Stomach smooth muscle (tissue), 2 donors: Measurements from ENCODE around the gene FGA.

Experiments used
- H3K27ac ChIP-seq: one replicate; pipeline ENCODE4 v1.7.0; 2013; ENCODE audit warnings: mild to moderate bottlenecking, low read length, inconsistent platforms
- H3K27me3 ChIP-seq, 2 donors: one replicate each; pipeline ENCODE4 v1.7.0; 2013; ENCODE audit warnings: low read length in 2 of 2; ENCODE audit not compliant: insufficient read depth in 2 of 2, control insufficient read depth in 1 of 2
- H3K36me3 ChIP-seq, 2 donors: one replicate each; pipeline ENCODE4 v1.7.0; 2013; ENCODE audit warnings: low read length in 2 of 2; ENCODE audit not compliant: control insufficient read depth in 2 of 2, insufficient read depth in 2 of 2
- H3K4me1 ChIP-seq: one replicate; pipeline ENCODE4 v1.7.0; 2013; ENCODE audit warnings: low read length; ENCODE audit not compliant: control insufficient read depth, insufficient read depth
- H3K4me3 ChIP-seq, 2 donors: one replicate each; pipeline ENCODE4 v1.7.0; 2013; ENCODE audit warnings: low read length in 2 of 2
- H3K9ac ChIP-seq, 2 donors: one replicate each; pipeline ENCODE4 v1.7.0; 2013; ENCODE audit warnings: low read length in 2 of 2, mild to moderate bottlenecking in 1 of 2
- H3K9me3 ChIP-seq, 2 donors: one replicate each; pipeline ENCODE4 v1.7.0; 2013; ENCODE audit warnings: low read length in 2 of 2; ENCODE audit not compliant: control insufficient read depth in 2 of 2
- donor health status: healthy.
- donor health status: Pancreatic carcinoma.

FGA gene

GRCh38 chr4:154591890-154592289, 1.3 kb upstream of the FGA start:
- Histone ChIP-seq H3K9me3 (no peaks in the 10 kb centered on the region), H3K27ac (no peak overlapping the region), H3K4me1 (no peaks in the 10 kb centered on the region), H3K27me3 (no peaks in the 10 kb centered on the region), H3K36me3 (no peaks in the 10 kb centered on the region), H3K9ac (no peak overlapping the region), H3K4me3 (no peak overlapping the region)

GRCh38 chr4:154589296-154590197, 995 bp downstream of the FGA start:
- Histone ChIP-seq H3K9me3 (no peaks in the 10 kb centered on the region), H3K9ac (no peak overlapping the region), H3K27ac (no peak overlapping the region), H3K36me3 (no peaks in the 10 kb centered on the region), H3K4me3 (no peak overlapping the region), H3K27me3 (no peaks in the 10 kb centered on the region), H3K4me1 (no peaks in the 10 kb centered on the region)

- H3K36me3 ChIP-seq: no peaks in the 10 kb centered on the region
- H3K27ac ChIP-seq: no peak overlapping the region
- no peaks in the 10 kb centered on the region for H3K9me3 ChIP-seq
- no peak overlapping the region for H3K4me3 ChIP-seq
- H3K9ac ChIP-seq: no peak overlapping the region
- no peaks in the 10 kb centered on the region for H3K4me1 ChIP-seq
- H3K27me3 ChIP-seq: no peaks in the 10 kb centered on the region
These were observed 2.3 kb downstream of the FGA start for GRCh38 chr4:154588198-154588597.

GRCh38 chr4:154586296-154587033, 4.1 kb downstream of the FGA start:
- no peak overlapping the region for H3K27ac ChIP-seq
- no peak overlapping the region for H3K9ac ChIP-seq
- H3K27me3 ChIP-seq: no peaks in the 10 kb centered on the region
- no peaks in the 10 kb centered on the region for H3K36me3 ChIP-seq
- no peaks in the 10 kb centered on the region for H3K9me3 ChIP-seq
- H3K4me1 ChIP-seq: no peaks in the 10 kb centered on the region
- H3K4me3 ChIP-seq: no peak overlapping the region

GRCh38 chr4:154585369-154586018, 5.0 kb downstream of the FGA start:
- H3K4me1 ChIP-seq: no peaks in the 10 kb centered on the region
- no peaks in the 10 kb centered on the region for H3K9me3 ChIP-seq
- H3K36me3 ChIP-seq: no peaks in the 10 kb centered on the region
- no peak overlapping the region for H3K9ac ChIP-seq
- no peak overlapping the region for H3K4me3 ChIP-seq
- no peak overlapping the region for H3K27ac ChIP-seq
- no peaks in the 10 kb centered on the region for H3K27me3 ChIP-seq

GRCh38 chr4:154584259-154584658, 6.3 kb downstream of the FGA start:
- no peak overlapping the region for H3K4me3 ChIP-seq
- no peak overlapping the region for H3K9ac ChIP-seq
- no peaks in the 10 kb centered on the region for H3K36me3 ChIP-seq
- H3K27ac ChIP-seq: no peak overlapping the region
- H3K4me1 ChIP-seq: no peaks in the 10 kb centered on the region
- no peaks in the 10 kb centered on the region for H3K27me3 ChIP-seq
- H3K9me3 ChIP-seq: no peaks in the 10 kb centered on the region

GRCh38 chr4:154583677-154584076, 6.9 kb downstream of the FGA start:
- no peaks in the 10 kb centered on the region for H3K36me3 ChIP-seq
- no peak overlapping the region for H3K27ac ChIP-seq
- H3K9me3 ChIP-seq: no peaks in the 10 kb centered on the region
- no peaks in the 10 kb centered on the region for H3K27me3 ChIP-seq
- no peaks in the 10 kb centered on the region for H3K4me1 ChIP-seq
- no peak overlapping the region for H3K4me3 ChIP-seq
- no peak overlapping the region for H3K9ac ChIP-seq

GRCh38 chr4:154583230-154583629, 7.3 kb downstream of the FGA start:
- Histone ChIP-seq H3K4me1 (no peaks in the 10 kb centered on the region), H3K27me3 (no peaks in the 10 kb centered on the region), H3K9me3 (no peaks in the 10 kb centered on the region), H3K27ac (no peak overlapping the region), H3K36me3 (no peaks in the 10 kb centered on the region), H3K4me3 (no peak overlapping the region), H3K9ac (no peak overlapping the region)

GRCh38 chr4:154582723-154583122, 7.8 kb downstream of the FGA start:
- H3K27me3 ChIP-seq: no peaks in the 10 kb centered on the region
- H3K4me3 ChIP-seq: no peak overlapping the region
- no peak overlapping the region for H3K9ac ChIP-seq
- H3K27ac ChIP-seq: no peak overlapping the region
- H3K4me1 ChIP-seq: no peaks in the 10 kb centered on the region
- H3K36me3 ChIP-seq: no peaks in the 10 kb centered on the region
- H3K9me3 ChIP-seq: no peaks in the 10 kb centered on the region

- Histone ChIP-seq H3K4me3 (no peak overlapping the region), H3K9me3 (no peaks in the 10 kb centered on the region), H3K4me1 (no peaks in the 10 kb centered on the region), H3K27me3 (no peaks in the 10 kb centered on the region), H3K9ac (no peak overlapping the region), H3K27ac (no peak overlapping the region), H3K36me3 (no peaks in the 10 kb centered on the region)
These were observed 10.6 kb downstream of the FGA start for GRCh38 chr4:154579927-154580326.
